Glomerular endothelial cell (primary cell): ENCODE data around the gene CLPTM1L. TPM values are rescaled to one million over a fixed set of nuclear protein-coding genes. Genes with fewer than 3 reads are reported as not detected.
"Not testable (repeated sequence)": the region's sequence is repeated elsewhere in the genome, so short reads cannot be mapped to it uniquely, and the experiment has no call there.

Source experiments
- DNase-seq: peaks from one replicate; pipeline ENCODE4 v3.0.0-alpha.2; 2011; ENCODE audit warnings: low read depth, low spot score; ENCODE audit errors: extremely low read depth
- total RNA-seq: library from RNA; depleted of rRNA; stranded (reverse); fragments of >200 nt; gene quantifications from 2 replicates; pipeline ENCODE4 v1.2.3, GENCODE V29; 2015

The CLPTM1L gene
- total RNA-seq, 1 donor from 2014 or later: 137 TPM

DNA sequence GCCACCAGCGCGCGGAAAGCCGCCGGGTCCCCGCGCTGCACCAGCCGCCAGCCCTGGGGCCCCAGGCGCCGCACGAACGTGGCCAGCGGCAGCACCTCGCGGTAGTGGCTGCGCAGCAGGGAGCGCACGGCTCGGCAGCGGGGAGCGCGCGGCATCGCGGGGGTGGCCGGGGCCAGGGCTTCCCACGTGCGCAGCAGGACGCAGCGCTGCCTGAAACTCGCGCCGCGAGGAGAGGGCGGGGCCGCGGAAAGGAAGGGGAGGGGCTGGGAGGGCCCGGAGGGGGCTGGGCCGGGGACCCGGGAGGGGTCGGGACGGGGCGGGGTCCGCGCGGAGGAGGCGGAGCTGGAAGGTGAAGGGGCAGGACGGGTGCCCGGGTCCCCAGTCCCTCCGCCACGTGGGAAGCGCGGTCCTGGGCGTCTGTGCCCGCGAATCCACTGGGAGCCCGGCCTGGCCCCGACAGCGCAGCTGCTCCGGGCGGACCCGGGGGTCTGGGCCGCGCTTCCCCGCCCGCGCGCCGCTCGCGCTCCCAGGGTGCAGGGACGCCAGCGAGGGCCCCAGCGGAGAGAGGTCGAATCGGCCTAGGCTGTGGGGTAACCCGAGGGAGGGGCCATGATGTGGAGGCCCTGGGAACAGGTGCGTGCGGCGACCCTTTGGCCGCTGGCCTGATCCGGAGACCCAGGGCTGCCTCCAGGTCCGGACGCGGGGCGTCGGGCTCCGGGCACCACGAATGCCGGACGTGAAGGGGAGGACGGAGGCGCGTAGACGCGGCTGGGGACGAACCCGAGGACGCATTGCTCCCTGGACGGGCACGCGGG lies 49.9 kb downstream of the CLPTM1L start, which contains the start of gene TERT:
Gene TERT (minus strand): TSS at position 234 of the 815 bp plus-strand sequence. CDS start 79 bp downstream, at position 155.
- DNase-seq: no peak

- no peak for DNase-seq
Observed at GRCh38 chr5:1294206-1294834, 50.6 kb downstream of the CLPTM1L start.

DNA sequence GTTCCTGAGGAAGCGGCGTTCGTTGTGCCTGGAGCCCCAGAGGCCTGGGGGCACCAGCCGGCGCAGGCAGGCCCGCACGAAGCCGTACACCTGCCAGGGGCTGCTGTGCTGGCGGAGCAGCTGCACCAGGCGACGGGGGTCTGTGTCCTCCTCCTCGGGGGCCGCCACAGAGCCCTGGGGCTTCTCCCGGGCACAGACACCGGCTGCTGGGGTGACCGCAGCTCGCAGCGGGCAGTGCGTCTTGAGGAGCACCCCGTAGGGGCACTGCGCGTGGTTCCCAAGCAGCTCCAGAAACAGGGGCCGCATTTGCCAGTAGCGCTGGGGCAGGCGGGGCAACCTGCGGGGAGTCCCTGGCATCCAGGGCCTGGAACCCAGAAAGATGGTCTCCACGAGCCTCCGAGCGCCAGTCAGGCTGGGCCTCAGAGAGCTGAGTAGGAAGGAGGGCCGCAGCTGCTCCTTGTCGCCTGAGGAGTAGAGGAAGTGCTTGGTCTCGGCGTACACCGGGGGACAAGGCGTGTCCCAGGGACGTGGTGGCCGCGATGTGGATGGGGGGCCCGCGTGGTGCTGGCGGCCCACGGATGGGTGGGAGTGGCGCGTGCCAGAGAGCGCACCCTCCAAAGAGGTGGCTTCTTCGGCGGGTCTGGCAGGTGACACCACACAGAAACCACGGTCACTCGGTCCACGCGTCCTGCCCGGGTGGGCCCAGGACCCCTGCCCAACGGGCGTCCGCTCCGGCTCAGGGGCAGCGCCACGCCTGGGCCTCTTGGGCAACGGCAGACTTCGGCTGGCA lies 51.3 kb downstream of the CLPTM1L start:
- no peak for DNase-seq

GRCh38 chr5:1292846-1293415 lies 52.0 kb downstream of the CLPTM1L start:
- DNase-seq: no peak

- DNase-seq: no peak
Observed at GRCh38 chr5:1292139-1292538, 52.8 kb downstream of the CLPTM1L start.

- DNase-seq: no peak
Observed at GRCh38 chr5:1291611-1292080, 53.3 kb downstream of the CLPTM1L start.

GRCh38 chr5:1290956-1291355 lies 53.9 kb downstream of the CLPTM1L start:
- not testable (repeated sequence) for DNase-seq

GRCh38 chr5:1289559-1289958 lies 55.3 kb downstream of the CLPTM1L start:
- not testable (repeated sequence) for DNase-seq

DNA sequence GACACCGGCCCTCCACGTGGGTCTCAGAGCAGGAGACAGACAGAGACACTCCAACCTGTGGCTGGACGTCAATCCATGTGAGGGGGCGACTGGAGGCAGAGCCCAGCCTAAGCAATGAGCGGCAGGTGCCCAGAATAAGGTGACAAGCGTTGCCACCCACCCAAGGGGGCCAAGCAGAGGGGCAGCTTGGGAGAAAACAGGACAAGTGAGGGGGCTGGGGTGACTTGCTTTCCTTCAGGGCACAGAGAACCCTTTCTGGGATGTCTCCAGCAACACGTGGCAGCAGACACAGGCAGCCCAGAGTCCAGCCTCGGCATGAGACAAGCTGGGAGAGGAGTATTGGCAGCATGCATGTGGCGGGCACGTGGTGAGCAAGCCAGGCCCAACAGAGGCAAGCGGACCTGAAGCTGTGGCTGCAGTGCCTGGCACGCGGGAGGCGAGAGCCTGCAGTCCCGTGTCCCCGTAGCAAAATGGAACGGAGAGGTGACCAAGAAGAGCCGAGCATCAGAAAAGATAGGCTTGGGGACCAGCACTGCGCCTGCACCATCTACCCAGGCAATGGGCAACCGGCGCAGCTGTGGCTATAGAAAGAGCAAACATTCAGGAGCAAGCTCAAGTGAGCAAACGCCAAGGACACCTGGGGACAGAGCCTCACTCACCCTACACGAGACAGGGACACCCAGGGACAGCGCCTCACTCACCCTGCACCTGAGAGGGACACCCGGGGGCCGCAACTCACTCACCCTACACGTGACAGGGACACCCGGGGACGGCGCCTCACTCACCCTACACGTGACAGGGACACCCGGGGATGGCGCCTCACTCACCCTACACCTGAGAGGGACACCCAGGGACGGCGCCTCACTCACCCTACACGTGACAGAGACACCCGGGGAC lies 56.2 kb downstream of the CLPTM1L start:
- DNase-seq: no peak

GRCh38 chr5:1285883-1286291 lies 59.0 kb downstream of the CLPTM1L start:
- no peak for DNase-seq

DNA sequence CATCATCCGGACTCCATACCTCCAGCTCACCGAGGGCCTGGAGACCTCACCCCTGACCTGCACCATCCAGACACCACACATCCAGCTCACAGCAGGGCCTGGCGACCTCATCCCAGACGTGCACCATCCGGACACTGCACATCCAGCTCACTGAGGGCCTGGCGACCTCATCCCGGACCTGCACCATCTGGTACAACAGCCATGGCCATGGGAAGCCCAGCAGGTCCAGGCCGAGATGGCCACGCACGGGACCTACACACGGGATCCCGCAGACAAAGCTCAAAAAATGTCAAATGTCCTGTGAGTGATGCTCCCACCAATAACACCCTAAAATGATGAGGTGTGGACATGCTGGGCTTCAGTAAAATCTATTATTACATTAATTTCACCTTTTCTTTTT lies 59.8 kb downstream of the CLPTM1L start:
- DNase-seq: no peak

DNA sequence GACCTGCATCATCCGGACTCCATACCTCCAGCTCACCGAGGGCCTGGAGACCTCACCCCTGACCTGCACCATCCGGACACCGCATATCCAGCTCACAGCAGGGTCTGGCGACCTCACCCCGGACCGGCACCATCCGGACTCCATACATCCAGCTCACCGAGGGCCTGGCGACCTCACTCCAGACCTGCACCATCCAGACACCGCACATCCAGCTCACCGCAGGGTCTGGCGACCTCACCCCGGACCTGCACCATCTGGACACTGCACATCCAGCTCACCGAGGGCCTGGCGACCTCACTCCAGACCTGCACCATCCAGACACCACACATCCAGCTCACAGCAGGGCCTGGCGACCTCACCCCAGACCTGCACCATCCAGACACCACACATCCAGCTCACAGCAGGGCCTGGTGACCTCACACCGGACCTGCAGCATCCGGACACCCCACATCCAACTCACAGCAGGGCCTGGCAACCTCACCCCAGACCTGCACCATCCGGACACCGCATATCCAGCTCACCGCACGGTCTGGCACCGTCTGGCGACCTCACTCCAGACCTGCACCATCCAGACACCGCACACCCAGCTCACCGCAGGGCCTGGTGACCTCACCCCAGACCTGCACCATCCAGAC lies 60.4 kb downstream of the CLPTM1L start:
- not testable (repeated sequence) for DNase-seq

DNA sequence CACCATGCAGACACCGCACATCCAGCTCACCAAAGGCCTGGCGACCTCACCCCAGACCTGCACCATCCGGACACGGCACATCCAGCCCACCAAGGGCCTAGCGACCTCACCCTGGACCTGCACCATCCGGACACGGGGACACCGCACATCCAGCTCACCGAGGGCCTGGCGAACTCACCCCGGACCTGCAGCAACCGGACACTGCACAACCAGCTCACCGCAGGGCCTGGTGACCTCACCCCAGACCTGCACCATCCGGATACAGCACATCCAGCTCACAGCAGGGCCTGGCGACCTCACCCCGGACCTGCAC lies 61.2 kb downstream of the CLPTM1L start:
- not testable (repeated sequence) for DNase-seq

DNA sequence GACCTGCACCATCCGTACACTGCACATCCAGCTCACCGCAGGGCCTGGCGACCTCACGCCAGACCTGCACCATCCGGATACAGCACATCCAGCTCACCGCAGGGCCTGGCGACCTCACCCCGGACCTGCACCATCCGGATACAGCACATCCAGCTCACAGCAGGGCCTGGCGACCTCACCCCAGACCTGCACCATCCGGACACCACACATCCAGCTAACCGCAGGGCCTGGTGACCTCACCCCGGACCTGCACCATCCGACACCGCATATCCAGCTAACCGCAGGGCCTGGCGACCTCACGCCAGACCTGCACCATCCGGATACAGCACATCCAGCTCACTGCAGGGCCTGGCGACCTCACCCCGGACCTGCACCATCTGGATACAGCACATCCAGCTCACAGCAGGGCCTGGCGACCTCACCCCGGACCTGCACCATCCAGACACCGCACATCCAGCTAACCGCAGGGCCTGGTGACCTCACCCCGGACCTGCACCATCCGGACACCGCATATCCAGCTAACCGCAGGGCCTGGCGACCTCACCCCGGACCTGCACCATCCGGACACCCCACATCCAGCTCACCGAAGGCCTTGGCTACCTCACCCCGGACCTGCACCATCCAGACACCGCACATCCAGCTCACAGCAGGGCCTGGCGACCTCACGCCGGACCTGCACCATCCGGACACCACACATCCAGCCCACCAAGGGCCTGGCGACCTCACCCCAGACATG lies 61.7 kb downstream of the CLPTM1L start:
- DNase-seq: not testable (repeated sequence)

- DNase-seq: no peak
Observed at GRCh38 chr5:1282131-1282992, 62.5 kb downstream of the CLPTM1L start.

GRCh38 chr5:1281038-1281882 lies 63.6 kb downstream of the CLPTM1L start:
- DNase-seq: no peak
